GM18909 (cell line): Measurements from ENCODE around the gene GGT1.
"Not testable (repeated sequence)": the region's sequence is repeated elsewhere in the genome, so short reads cannot be mapped to it uniquely, and the experiment has no call there.

Experiments
- ATAC-seq: cut with Tn5 transposase; IDR thresholded peaks from one replicate; pipeline ENCODE4 v1.9.1; 2021; ENCODE audit warnings: mild to moderate bottlenecking; ENCODE audit not compliant: unreplicated experiment, poor library complexity

GGT1 gene

GRCh38 chr22:24632642-24633041 is 29.6 kb downstream of the GGT1 start:
- ATAC-seq, result not testable (repeated sequence)

GRCh38 chr22:24633231-24634023 is 30.4 kb downstream of the GGT1 start:
- ATAC-seq, result not testable (repeated sequence)

- not testable (repeated sequence) for ATAC-seq
Observed at GRCh38 chr22:24634776-24635389, 31.9 kb downstream of the GGT1 start.

GRCh38 chr22:24636513-24636912 is 33.5 kb downstream of the GGT1 start:
- not testable (repeated sequence) for ATAC-seq

GRCh38 chr22:24642307-24642706 is 39.3 kb downstream of the GGT1 start:
- ATAC-seq, result not testable (repeated sequence)

GRCh38 chr22:24644409-24644808 is 41.4 kb downstream of the GGT1 start:
- ATAC-seq, result not testable (repeated sequence)

- not testable (repeated sequence) for ATAC-seq
Observed at GRCh38 chr22:24645408-24646399, 42.7 kb downstream of the GGT1 start.

- not testable (repeated sequence) for ATAC-seq
Observed at GRCh38 chr22:24646756-24647155, 43.8 kb downstream of the GGT1 start.

- ATAC-seq, result not testable (repeated sequence)
Observed at GRCh38 chr22:24649371-24649770, 46.4 kb downstream of the GGT1 start.

- ATAC-seq, result not testable (repeated sequence)
Observed at GRCh38 chr22:24650884-24651283, 47.9 kb downstream of the GGT1 start.

- ATAC-seq, result not testable (repeated sequence)
Observed at GRCh38 chr22:24665395-24665794, 62.4 kb downstream of the GGT1 start.

GRCh38 chr22:24667904-24668303 is 64.9 kb downstream of the GGT1 start:
- ATAC-seq, result not testable (repeated sequence)

GRCh38 chr22:24672532-24672931 is 69.5 kb downstream of the GGT1 start:
- not testable (repeated sequence) for ATAC-seq
